Measurements from ENCODE around the gene DLX6. TPM values are rescaled to one million over a fixed set of nuclear protein-coding genes. Genes with fewer than 3 reads are reported as not detected.

Gene DLX6
- total RNA-seq, 1 donor from 2014 or later: not detected

- Mint-ChIP-seq H3K4me3 (no peak overlapping the region), H3K4me1 (peaks cover 4% of the 10 kb centered on the region), H3K27ac (no peak overlapping the region), H3K36me3 (ENCODE audit: low read depth) (peaks cover 7% of the 10 kb centered on the region), H3K9me3 (peaks cover 17% of the 10 kb centered on the region), H3K27me3 (peaks cover 91% of the 10 kb centered on the region)
- intact Hi-C loops (cut with micrococcal nuclease): no loop called here
- DNase-seq: no peak
These were observed 13.6 kb downstream of the DLX6 start for GRCh38 chr7:97018791-97019531.

DNA sequence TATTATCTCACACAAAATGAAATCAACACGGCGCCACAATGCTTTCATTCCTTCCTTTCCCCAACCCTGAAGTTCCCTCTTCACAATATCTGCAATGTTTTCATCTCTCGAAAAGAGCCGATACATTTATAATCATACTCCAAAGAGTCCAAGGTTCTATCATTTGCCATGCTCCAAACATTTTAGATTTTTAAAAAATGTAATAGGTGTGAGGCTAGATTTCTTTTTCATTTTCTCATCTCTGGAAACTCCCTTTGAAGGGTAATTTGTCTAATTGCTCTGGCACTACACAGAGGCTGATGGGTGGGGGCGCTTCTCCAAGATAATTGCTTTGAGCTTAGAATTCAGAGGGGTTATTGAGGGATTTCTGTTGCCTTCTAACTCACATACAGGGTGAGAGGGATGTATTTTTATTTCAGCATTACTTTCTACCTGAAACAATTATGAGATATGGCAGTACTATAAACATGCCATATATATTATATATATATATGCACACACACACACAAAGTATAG is 14.4 kb downstream of the DLX6 start:
- Mint-ChIP-seq H3K9me3 (peaks cover 22% of the 10 kb centered on the region), H3K27ac (no peak overlapping the region), H3K27me3 (peaks cover 91% of the 10 kb centered on the region), H3K4me3 (no peak overlapping the region), H3K36me3 (ENCODE audit: low read depth) (peaks cover 7% of the 10 kb centered on the region), H3K4me1 (peaks cover 10% of the 10 kb centered on the region)
- intact Hi-C loops (cut with micrococcal nuclease): loop anchor here (5.0 to 10.0 kb wide), 2 partner anchors 713 to 1595 kb away; partner anchors contain the start of genes NPTX2 and TAC1
- no peak for DNase-seq

DNA sequence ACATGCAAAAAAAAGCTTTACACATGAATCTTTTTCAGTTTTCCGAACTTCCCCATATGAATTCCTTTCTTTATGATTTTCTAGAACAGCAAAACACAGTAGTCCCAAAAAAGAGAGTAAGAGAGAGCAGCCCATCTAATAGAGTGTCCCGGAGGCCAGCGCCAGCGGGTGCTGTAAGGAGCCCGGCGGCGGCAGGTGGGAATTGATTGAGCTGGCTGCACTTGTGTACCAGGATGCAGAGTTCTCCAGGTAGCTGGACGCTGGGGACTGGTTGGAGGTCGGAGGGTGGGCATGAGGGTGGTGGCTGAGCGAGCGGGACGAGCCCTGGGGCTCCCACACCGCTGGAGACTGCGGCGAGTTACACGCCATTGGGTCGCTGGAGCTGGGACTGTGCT is 15.2 kb downstream of the DLX6 start:
- Mint-ChIP-seq H3K36me3 (ENCODE audit: low read depth) (peaks cover 7% of the 10 kb centered on the region), H3K4me1 (peaks cover 10% of the 10 kb centered on the region), H3K4me3 (no peak overlapping the region), H3K27me3 (peaks cover 91% of the 10 kb centered on the region), H3K27ac (peak overlapping the region; percentile 2), H3K9me3 (peaks cover 24% of the 10 kb centered on the region)
- intact Hi-C loops (cut with micrococcal nuclease): loop anchor here (5.0 to 10.0 kb wide), 2 partner anchors 712 to 1594 kb away; partner anchors contain the start of genes NPTX2 and TAC1
- no peak for DNase-seq

DNA sequence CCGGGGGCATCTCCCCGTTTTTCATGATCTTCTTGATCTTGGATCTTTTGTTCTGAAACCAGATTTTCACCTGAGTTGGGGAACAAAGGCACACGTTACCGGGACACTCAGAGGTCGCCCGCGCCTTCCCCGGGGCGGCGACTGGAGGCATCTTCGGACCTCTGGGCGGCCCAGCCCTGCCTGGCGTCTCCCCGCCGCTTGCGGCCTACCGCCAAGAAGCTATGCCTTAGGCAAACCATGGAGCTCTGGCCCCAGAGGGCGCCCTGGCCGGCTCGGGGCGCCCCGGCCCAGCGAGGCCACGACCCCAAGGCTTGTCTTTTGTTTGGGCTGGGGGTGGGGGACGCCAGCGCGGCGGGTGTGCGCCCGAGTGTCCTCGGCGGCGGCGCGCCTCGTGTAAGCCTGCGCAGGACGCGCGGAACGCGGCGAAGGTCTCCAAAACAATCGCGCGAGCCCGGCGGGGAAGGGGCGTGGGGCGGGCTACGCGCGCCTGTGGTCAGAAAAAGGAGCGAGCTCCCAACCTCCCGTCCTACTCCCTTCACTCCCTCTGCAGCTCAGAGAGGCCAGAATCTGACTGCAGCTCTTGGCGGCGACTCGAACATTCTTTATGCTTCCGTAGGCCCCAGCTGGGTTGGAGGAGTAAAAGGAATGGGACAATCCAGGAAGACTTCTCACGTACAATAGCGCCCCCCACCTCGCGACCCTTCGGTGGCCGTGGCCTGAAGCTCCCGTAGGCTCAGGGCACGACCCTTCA is 15.8 kb downstream of the DLX6 start:
- intact Hi-C loops (cut with micrococcal nuclease): loop anchor here (5.0 to 10.0 kb wide), 2 partner anchors 711 to 1594 kb away; partner anchors contain the start of genes NPTX2 and TAC1
- H3K4me3 Mint-ChIP-seq: no peak overlapping the region
- H3K27ac Mint-ChIP-seq: no peak overlapping the region
- peaks cover 12% of the 10 kb centered on the region for H3K4me1 Mint-ChIP-seq
- peaks cover 24% of the 10 kb centered on the region for H3K9me3 Mint-ChIP-seq
- peaks cover 91% of the 10 kb centered on the region for H3K27me3 Mint-ChIP-seq
- H3K36me3 Mint-ChIP-seq (ENCODE audit: low read depth): peaks cover 7% of the 10 kb centered on the region
- no peak for DNase-seq

DNA sequence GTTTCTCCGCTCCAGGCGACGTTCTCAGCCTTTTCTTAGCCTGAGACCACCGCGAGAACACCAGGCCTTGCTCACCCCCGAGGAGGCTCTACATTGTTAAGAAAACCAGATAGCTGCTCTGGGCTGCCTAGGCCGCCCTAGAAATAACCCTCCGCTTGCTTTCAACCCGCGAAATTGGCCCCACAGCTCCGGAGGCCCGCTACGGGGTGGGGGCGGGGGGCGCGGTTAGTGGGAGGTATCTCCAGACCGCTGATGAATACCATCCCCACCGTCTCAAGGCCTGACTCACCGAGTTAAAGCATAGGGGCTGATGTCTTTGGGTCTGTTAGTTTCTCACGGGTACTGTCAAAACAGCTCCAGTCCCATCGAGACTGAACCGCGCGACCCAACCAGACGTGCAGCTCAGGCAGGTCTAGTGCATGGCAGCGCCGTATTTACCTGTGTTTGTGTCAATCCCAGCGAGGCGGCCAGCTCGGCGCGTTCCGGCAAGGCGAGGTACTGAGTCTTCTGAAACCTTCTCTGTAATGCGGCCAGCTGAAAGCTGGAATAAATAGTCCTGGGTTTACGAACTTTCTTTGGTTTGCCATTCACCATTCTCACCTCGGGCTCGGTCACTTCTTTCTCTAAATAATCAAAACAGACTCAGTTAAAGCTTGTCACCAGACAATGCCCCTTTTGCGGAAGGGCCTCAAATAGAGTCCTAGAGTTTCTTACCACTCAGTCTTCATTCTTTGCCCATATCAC is 16.6 kb downstream of the DLX6 start:
- intact Hi-C loops (cut with micrococcal nuclease): loop anchor here (1.0 to 10.0 kb wide), 3 partner anchors 19 to 1593 kb away; partner anchors contain the start of genes NPTX2 and TAC1
- H3K4me1 Mint-ChIP-seq: peaks cover 15% of the 10 kb centered on the region
- no peak overlapping the region for H3K4me3 Mint-ChIP-seq
- peaks cover 3% of the 10 kb centered on the region for H3K36me3 Mint-ChIP-seq (ENCODE audit: low read depth)
- H3K9me3 Mint-ChIP-seq: peaks cover 24% of the 10 kb centered on the region
- peaks cover 91% of the 10 kb centered on the region for H3K27me3 Mint-ChIP-seq
- no peak for DNase-seq
- peak overlapping the region; percentile 42 for H3K27ac Mint-ChIP-seq

- Mint-ChIP-seq H3K4me3 (no peak overlapping the region), H3K36me3 (ENCODE audit: low read depth) (peaks cover under 1% of the 10 kb centered on the region), H3K27me3 (peaks cover 91% of the 10 kb centered on the region), H3K4me1 (peaks cover 19% of the 10 kb centered on the region), H3K27ac (peak overlapping the region; percentile 42), H3K9me3 (peaks cover 20% of the 10 kb centered on the region)
- intact Hi-C loops (cut with micrococcal nuclease): loop anchor here (1.0 to 10.0 kb wide), 4 partner anchors 9 to 1592 kb away; partner anchors contain the start of genes NPTX2 and TAC1
- no peak for DNase-seq
These were observed 17.3 kb downstream of the DLX6 start for GRCh38 chr7:97022491-97023306.

- intact Hi-C loops (cut with micrococcal nuclease): loop anchor here (5.0 to 10.0 kb wide), 3 partner anchors 32 to 1590 kb away; partner anchors contain the start of genes NPTX2 and TAC1
- Mint-ChIP-seq H3K27ac (peak within 1 kb of the TSS; percentile 64), H3K4me3 (peak within 1 kb of the TSS; percentile 7), H3K9me3 (peaks cover 19% of the 10 kb centered on the region), H3K36me3 (ENCODE audit: low read depth) (no peaks in the 10 kb centered on the region), H3K4me1 (peaks cover 21% of the 10 kb centered on the region), H3K27me3 (peaks cover 83% of the 10 kb centered on the region)
- DNase-seq: peak; percentile 63
These were observed 19.1 kb downstream of the DLX6 start, which contains the start of gene DLX5 for GRCh38 chr7:97024209-97025129. DLX5 (minus strand) TSS chr7:97024831; CDS start chr7:97024623, 208 bp downstream.

GRCh38 chr7:97025130-97025499 is 19.8 kb downstream of the DLX6 start:
- H3K27ac Mint-ChIP-seq: no peak overlapping the region
- H3K36me3 Mint-ChIP-seq (ENCODE audit: low read depth): no peaks in the 10 kb centered on the region
- intact Hi-C loops (cut with micrococcal nuclease): loop anchor here (5.0 to 10.0 kb wide), 2 partner anchors 33 to 1590 kb away; partner anchors contain the start of gene NPTX2
- peaks cover 79% of the 10 kb centered on the region for H3K27me3 Mint-ChIP-seq
- no peak overlapping the region for H3K4me3 Mint-ChIP-seq
- H3K4me1 Mint-ChIP-seq: peaks cover 21% of the 10 kb centered on the region
- H3K9me3 Mint-ChIP-seq: peaks cover 19% of the 10 kb centered on the region
- no peak for DNase-seq

- Mint-ChIP-seq H3K4me3 (peak overlapping the region; percentile 13), H3K9me3 (peaks cover 19% of the 10 kb centered on the region), H3K27me3 (peaks cover 75% of the 10 kb centered on the region), H3K4me1 (peaks cover 19% of the 10 kb centered on the region), H3K27ac (peak overlapping the region; percentile 64), H3K36me3 (ENCODE audit: low read depth) (no peaks in the 10 kb centered on the region)
- intact Hi-C loops (cut with micrococcal nuclease): loop anchor here (1.0 to 10.0 kb wide), 4 partner anchors 20 to 1589 kb away; partner anchors contain the start of gene NPTX2
- peak; percentile 66 for DNase-seq
These were observed 20.8 kb downstream of the DLX6 start for GRCh38 chr7:97025983-97026714.

DNA sequence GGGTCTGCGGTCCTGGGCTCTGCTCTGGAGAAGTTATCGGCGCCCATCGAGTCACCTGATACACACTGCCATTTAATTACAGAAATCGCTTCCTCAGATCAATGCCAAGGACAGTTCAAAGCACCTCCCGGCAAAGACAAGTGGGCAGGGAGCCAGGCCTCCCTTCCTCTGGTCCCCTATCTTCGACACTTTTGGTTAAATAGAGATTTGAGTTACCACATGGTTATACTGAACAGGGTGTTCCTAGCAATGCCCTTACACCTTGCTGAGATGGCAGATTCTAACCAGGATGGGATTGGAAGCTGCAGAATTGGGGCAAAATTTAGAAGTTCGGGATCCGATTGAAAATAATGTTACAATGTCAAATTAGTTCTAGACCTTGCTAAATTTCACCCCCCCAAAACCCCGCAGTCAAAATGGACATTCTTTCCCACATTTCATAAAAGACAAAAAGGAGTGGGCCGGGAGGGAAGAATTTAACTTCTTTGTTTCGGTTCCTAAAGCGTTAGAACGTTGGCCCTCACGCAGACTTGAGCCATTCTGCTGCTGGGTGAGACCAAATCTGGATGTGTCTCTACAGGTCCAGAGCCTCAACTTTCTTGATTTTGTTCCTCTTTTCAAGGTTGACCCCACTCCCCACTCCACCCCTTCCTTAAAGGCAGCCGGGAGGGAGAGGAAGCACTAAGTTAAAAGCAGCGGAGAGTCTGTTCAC is 21.5 kb downstream of the DLX6 start:
- Mint-ChIP-seq H3K4me1 (peaks cover 19% of the 10 kb centered on the region), H3K27me3 (peaks cover 70% of the 10 kb centered on the region), H3K36me3 (ENCODE audit: low read depth) (no peaks in the 10 kb centered on the region), H3K4me3 (peak overlapping the region; percentile 41), H3K27ac (no peak overlapping the region), H3K9me3 (peaks cover 19% of the 10 kb centered on the region)
- intact Hi-C loops (cut with micrococcal nuclease): loop anchor here (1.0 to 10.0 kb wide), 6 partner anchors 21 to 1588 kb away; partner anchors contain the start of gene NPTX2
- no peak for DNase-seq

Measured in activated CD4-positive, alpha-beta T cell treated with anti-CD3 and anti-CD28 coated beads, Interleukin-2, amount 10 ng/mL, durations not matched to agents 24 days and 14 days (primary cell).